ENCODE data around the gene C9orf40. TPM values are rescaled to one million over a fixed set of nuclear protein-coding genes. Genes with fewer than 3 reads are reported as not detected.

The C9orf40 gene
- total RNA-seq, 1 experiment from 2014 or later, result 10.3 TPM

GRCh38 chr9:74942801-74943200, 9.9 kb downstream of the C9orf40 start:
- Histone ChIP-seq H3K27ac (ENCODE audit: insufficient read length, low read depth, low read length) (no peak overlapping the region), H3K9ac (ENCODE audit: extremely low read depth, insufficient read length, low read length) (no peak overlapping the region), H3K56ac (ENCODE audit: insufficient read length, low read depth, low read length) (no peak overlapping the region), H3K9me3 (ENCODE audit: control insufficient read depth, low read depth, low read length) (no peaks in the 10 kb centered on the region), H3K79me1 (ENCODE audit: insufficient read depth, low read depth, low read length, poor library complexity, severe bottlenecking) (no peaks in the 10 kb centered on the region), H3K79me2 (ENCODE audit: insufficient read depth, low read length) (no peaks in the 10 kb centered on the region), H3K27me3 (ENCODE audit: insufficient read depth, low read length) (no peaks in the 10 kb centered on the region), H2BK12ac (ENCODE audit: insufficient read length, low read depth, low read length) (no peak overlapping the region), H2AK5ac (ENCODE audit: insufficient read length, low read length) (no peak overlapping the region), H3K4ac (ENCODE audit: low read depth, low read length) (no peak overlapping the region), H3K4me2 (ENCODE audit: insufficient read depth, insufficient read length, low read length) (no peak overlapping the region), H3K4me1 (ENCODE audit: insufficient read depth, low read length) (no peaks in the 10 kb centered on the region), H2BK120ac (ENCODE audit: low read depth, low read length, poor library complexity, severe bottlenecking) (no peak overlapping the region), H4K20me1 (ENCODE audit: control insufficient read depth, insufficient read depth, insufficient read length) (no peaks in the 10 kb centered on the region), H3K14ac (ENCODE audit: insufficient read depth, low read length) (no peak overlapping the region), H4K5ac (ENCODE audit: insufficient read length, low read depth, low read length) (no peak overlapping the region), H2BK20ac (ENCODE audit: low read depth, low read length, poor library complexity, severe bottlenecking) (no peak overlapping the region), H3K23me2 (ENCODE audit: insufficient read length, low read depth, low read length, poor library complexity, severe bottlenecking) (no peaks in the 10 kb centered on the region), H4K8ac (replicated peaks; ENCODE audit: insufficient read length, low read depth, low read length) (no peak overlapping the region), H3T11ph (ENCODE audit: low read length) (no peak overlapping the region), H2AFZ (ENCODE audit: low read length) (no peak overlapping the region), H3K23ac (ENCODE audit: insufficient read length, low read depth, low read length) (no peak overlapping the region), H4K91ac (ENCODE audit: insufficient read length, low read depth, low read length) (no peak overlapping the region), H3K18ac (ENCODE audit: insufficient read length, low read depth, low read length) (no peak overlapping the region), H2BK5ac (ENCODE audit: insufficient read length, low read length) (no peak overlapping the region), H2BK15ac (ENCODE audit: low read depth, low read length) (no peak overlapping the region)
- peaks cover 2% of the 10 kb centered on the region; the same call in 1 of the 2 replicates for H3K27me3 Mint-ChIP-seq (ENCODE audit: low read depth)
- H3K27ac Mint-ChIP-seq, result no peak overlapping the region
- H3K9me3 Mint-ChIP-seq, result no peaks in the 10 kb centered on the region
- H3K36me3 Mint-ChIP-seq (ENCODE audit: insufficient read depth in 1 of 3, low read depth in 3 of 3), result peaks cover 0 to 1% (median under 1%) of the 10 kb centered on the region in 3 experiments; a peak in 4 of 7 replicates
- TF ChIP-seq CTCF (conservative IDR thresholded peaks at IDR 0.05), result no peak
- no peaks in the 10 kb centered on the region for H3K4me1 Mint-ChIP-seq
- H3K4me3 Mint-ChIP-seq, result no peak overlapping the region
- no peak for DNase-seq
- no CpG with 5 or more reads among the region's 3 CpGs for WGBS (ENCODE audit: extremely low coverage, insufficient read length, low lambda C conversion rate)

Measured in H9 (cell line).